Erythroblast (primary cell): ENCODE measurements around the gene ASAP2.

ENCODE experiments used
- DNase-seq, 2 experiments: peaks; one replicate each; lab custom pipeline; 2025; lab: John Stamatoyannopoulos, UW
- GATA1 ChIP-seq: IDR thresholded peaks from 2 replicates; pipeline ENCODE4 v1.6.1; 2011; ENCODE audit warnings: low read depth, mild to moderate bottlenecking, control low read depth, low read length, moderate library complexity
- POLR2A ChIP-seq: IDR thresholded peaks from 2 replicates; pipeline ENCODE4 v1.6.1; 2011; ENCODE audit warnings: mild to moderate bottlenecking, low read length

Gene ASAP2

DNA sequence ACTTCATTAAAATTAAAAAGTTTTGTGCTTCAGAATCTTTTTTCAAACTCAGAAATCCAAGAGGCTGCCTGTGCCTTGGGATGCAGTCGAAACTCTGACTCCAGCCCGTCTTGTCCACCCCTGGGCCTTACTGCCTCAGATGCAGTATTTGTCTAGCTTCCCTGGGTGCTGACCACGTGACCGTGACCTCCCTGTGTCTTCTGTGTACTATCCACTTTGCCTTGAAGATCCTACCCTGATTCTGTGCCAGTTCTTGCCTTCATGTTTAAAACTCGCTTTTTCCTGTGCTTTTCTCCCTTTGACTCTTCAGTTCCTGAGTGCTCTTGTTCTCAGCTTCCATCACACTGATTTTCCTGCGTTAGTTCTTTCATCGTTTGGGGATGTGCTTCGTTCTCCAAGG lies 136.0 kb downstream of the ASAP2 start:
- TF ChIP-seq POLR2A, result no peak
- DNase-seq, result no peak

DNA sequence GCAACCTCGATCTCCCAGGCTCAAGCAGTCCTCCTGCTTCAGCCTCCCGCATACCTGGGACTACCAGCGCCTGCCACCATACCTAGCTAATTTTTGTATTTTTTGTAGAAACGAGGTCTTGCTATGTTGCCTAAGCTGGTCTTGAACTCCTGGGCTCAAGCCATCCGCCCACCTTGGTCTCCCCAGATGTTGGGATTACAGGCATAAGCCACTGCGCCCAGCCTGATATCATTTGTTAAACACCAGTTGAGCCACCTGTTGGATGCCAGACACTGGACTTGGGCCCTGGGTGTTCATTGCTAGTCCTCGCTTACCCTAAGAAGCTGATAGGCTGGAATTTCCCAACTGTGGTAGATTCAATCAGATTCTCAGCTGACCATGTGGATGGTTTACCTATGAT lies 136.9 kb downstream of the ASAP2 start:
- DNase-seq, result no peak
- TF ChIP-seq POLR2A, result no peak
- no peak for TF ChIP-seq GATA1

GRCh38 chr2:9344434-9344833 lies 137.8 kb downstream of the ASAP2 start:
- DNase-seq, result no peak
- TF ChIP-seq POLR2A (no peak), GATA1 (no peak)

- TF ChIP-seq POLR2A (no peak), GATA1 (no peak)
- no peak for DNase-seq
These were observed 138.7 kb downstream of the ASAP2 start for GRCh38 chr2:9345343-9345742.

GRCh38 chr2:9345997-9346396 lies 139.4 kb downstream of the ASAP2 start:
- DNase-seq, result no peak
- TF ChIP-seq GATA1 (no peak), POLR2A (no peak)

DNA sequence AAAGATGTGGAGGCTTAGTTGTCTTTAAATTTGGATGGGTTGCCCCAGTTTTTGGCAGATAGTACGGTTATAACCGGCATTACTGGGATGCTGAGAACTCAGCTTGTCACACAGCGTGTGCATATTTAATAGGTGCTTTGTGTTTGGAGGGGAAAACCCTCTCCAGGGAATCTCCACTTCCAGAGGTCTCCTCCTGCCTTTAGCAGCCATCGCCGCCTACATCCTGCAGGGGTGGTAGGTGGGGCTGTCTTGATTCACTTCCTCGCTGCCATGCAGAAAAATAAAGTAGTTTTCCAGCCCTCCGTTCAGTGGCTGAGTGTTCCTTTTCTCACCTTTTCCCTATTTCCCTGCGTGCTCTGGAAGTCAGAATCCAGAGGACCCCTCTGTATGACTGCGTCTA lies 140.3 kb downstream of the ASAP2 start:
- DNase-seq, result no peak
- TF ChIP-seq GATA1 (no peak), POLR2A (no peak)

GRCh38 chr2:9347411-9347881 lies 140.8 kb downstream of the ASAP2 start:
- DNase-seq, result no peak
- TF ChIP-seq GATA1, result no peak
- no peak for TF ChIP-seq POLR2A

DNA sequence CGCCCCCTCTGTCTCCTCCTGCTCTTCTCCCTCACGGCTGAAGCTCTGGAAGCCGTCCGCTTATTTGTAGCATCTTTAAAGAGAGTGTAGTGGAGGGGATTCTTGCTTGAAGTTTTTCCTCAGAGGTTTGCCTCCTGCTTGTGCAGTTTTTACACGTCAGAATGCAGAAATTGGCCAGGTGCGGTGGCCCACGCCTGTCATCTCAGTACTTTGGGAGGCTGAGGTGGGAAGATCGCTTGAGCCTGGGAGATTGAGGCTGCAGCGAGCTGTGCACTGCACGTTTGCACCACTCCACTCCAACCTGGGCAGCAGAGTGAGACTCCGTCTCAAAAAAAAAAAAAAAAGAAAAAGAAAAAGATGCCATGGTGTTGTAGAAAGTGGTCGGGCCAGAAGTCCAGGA lies 147.7 kb downstream of the ASAP2 start:
- DNase-seq, result no peak
- TF ChIP-seq POLR2A, result no peak
- no peak for TF ChIP-seq GATA1

DNA sequence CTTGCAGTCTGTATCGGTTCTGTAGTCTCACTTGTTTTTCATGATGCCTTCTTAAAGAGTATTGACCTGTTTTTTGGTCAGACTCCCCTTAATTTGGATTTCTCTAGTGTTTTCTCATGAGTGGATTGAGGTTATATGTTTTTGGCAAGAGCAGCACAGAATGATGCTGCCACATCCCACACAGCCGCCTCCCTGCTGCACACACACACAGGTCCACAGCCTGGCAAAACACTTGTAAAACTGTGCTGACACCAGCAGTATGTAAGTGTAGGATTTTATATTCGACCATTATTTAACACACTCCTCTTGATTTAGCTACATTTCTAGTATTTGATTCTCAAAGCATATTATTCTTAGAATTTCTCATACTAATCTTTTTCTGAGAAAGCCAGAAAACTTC lies 148.7 kb downstream of the ASAP2 start:
- TF ChIP-seq POLR2A (no peak), GATA1 (no peak)
- no peak for DNase-seq

- TF ChIP-seq POLR2A (no peak), GATA1 (no peak)
- no peak for DNase-seq
These were observed 149.1 kb downstream of the ASAP2 start for GRCh38 chr2:9355716-9356115.

DNA sequence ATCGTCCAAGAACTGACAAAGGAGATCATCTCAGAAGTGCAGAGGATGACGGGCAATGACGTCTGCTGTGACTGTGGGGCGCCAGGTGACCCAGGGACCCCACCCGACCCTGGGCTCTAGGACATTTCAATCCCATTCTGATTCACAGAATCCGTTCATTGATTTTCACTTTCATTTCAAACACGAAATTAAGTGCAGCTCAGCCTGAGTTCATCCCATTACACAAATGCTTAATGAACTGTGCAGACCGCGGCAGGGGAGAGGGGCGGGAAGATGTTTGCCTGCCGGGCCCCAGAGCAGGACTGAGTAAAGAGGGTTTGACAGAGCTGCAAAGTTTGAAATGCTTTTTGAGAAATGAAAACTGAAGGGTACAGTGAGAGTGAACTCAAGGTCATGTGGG lies 149.6 kb downstream of the ASAP2 start:
- no peak for DNase-seq
- no peak for TF ChIP-seq GATA1
- TF ChIP-seq POLR2A, result no peak

- no peak for DNase-seq
- TF ChIP-seq POLR2A, result no peak
- TF ChIP-seq GATA1, result no peak
These were observed 152.2 kb downstream of the ASAP2 start for GRCh38 chr2:9358846-9359245.

- TF ChIP-seq GATA1 (no peak), POLR2A (no peak)
- no peak for DNase-seq
These were observed 152.9 kb downstream of the ASAP2 start for GRCh38 chr2:9359463-9359862.

GRCh38 chr2:9360110-9360509 lies 153.5 kb downstream of the ASAP2 start:
- no peak for DNase-seq
- TF ChIP-seq POLR2A, result no peak
- TF ChIP-seq GATA1, result no peak

GRCh38 chr2:9360701-9361100 lies 154.1 kb downstream of the ASAP2 start:
- DNase-seq, result no peak
- TF ChIP-seq GATA1 (no peak), POLR2A (no peak)
